MM.1S (cell line): ENCODE data around the gene TMEM108.

Source experiments
- DNase-seq: peaks from one replicate; pipeline ENCODE4 v3.0.0-alpha.2; 2015
- H2AFZ ChIP-seq: fragments of 300-600 bp; sonication (generic); 2 replicates; pipeline ENCODE4 v1.6.0; 2016; ENCODE audit warnings: antibody characterized with exemption, low read length
- H3F3A ChIP-seq: fragments of 300-600 bp; sonication (generic); 2 replicates; pipeline ENCODE4 v1.6.1; 2016; ENCODE audit warnings: mild to moderate bottlenecking, antibody characterized with exemption, low read length, moderate library complexity, mixed read lengths; ENCODE audit not compliant: insufficient read depth
- H3K27ac ChIP-seq: fragments of 300-600 bp; sonication (generic); 2 replicates; pipeline ENCODE4 v1.5.1; 2016; ENCODE audit warnings: mild to moderate bottlenecking, low read length
- H3K27me3 ChIP-seq: fragments of 300-600 bp; sonication (generic); replicated peaks from 2 replicates; pipeline ENCODE4 v1.6.0; 2016; ENCODE audit warnings: low read length; ENCODE audit not compliant: insufficient read depth
- H3K36me3 ChIP-seq: fragments of 300-600 bp; sonication (generic); replicated peaks from 2 replicates; pipeline ENCODE4 v1.6.1; 2016; ENCODE audit warnings: mild to moderate bottlenecking, low read length, mixed read lengths; ENCODE audit not compliant: insufficient read depth
- H3K4me1 ChIP-seq: fragments of 300-600 bp; sonication (generic); 2 replicates; pipeline ENCODE4 v1.6.1; 2016; ENCODE audit warnings: low read length, mixed read lengths
- H3K4me2 ChIP-seq: fragments of 300-600 bp; sonication (generic); 2 replicates; pipeline ENCODE4 v1.6.0; 2016; ENCODE audit warnings: low read depth, low read length
- H3K4me3 ChIP-seq: fragments of 300-600 bp; sonication (generic); 2 replicates; pipeline ENCODE4 v1.5.1; 2016; ENCODE audit warnings: low read length, mixed read lengths
- H3K79me2 ChIP-seq: fragments of 300-600 bp; sonication (generic); 2 replicates; pipeline ENCODE4 v1.6.1; 2016; ENCODE audit warnings: mixed run types, low read length, mixed read lengths
- H3K9ac ChIP-seq: fragments of 300-600 bp; sonication (generic); 2 replicates; pipeline ENCODE4 v1.6.1; 2016; ENCODE audit warnings: low read length, mixed read lengths
- H3K9me2 ChIP-seq: fragments of 300-600 bp; sonication (generic); replicated peaks from 2 replicates; pipeline ENCODE4 v1.6.1; 2016; ENCODE audit warnings: mild to moderate bottlenecking, low read length, mixed read lengths; ENCODE audit not compliant: insufficient read depth
- H3K9me3 ChIP-seq: fragments of 300-600 bp; sonication (generic); replicated peaks from 2 replicates; pipeline ENCODE4 v1.6.1; 2016; ENCODE audit warnings: mild to moderate bottlenecking, low read length, mixed read lengths; ENCODE audit not compliant: insufficient read depth
- H4K20me1 ChIP-seq: fragments of 300-600 bp; sonication (generic); 2 replicates; pipeline ENCODE4 v1.6.1; 2016; ENCODE audit warnings: mild to moderate bottlenecking, low read length, moderate library complexity, mixed read lengths; ENCODE audit not compliant: insufficient read depth
- CTCF ChIP-seq: fragments of 300-600 bp; sonication (generic); IDR thresholded peaks from 2 replicates; pipeline ENCODE4 v1.5.1; 2016; ENCODE audit warnings: antibody characterized with exemption, low read length, mixed read lengths
- EZH2 ChIP-seq: fragments of 300-600 bp; sonication (generic); optimal IDR thresholded peaks from 2 replicates; pipeline ENCODE3; 2017; ENCODE audit warnings: low read depth, mild to moderate bottlenecking, antibody characterized with exemption, low read length, mixed read lengths
- EZH2phosphoT487 ChIP-seq: fragments of 300-600 bp; sonication (generic); IDR thresholded peaks from 2 replicates; pipeline ENCODE4 v1.6.1; 2018; ENCODE audit warnings: antibody characterized with exemption, low read length

Gene TMEM108

DNA sequence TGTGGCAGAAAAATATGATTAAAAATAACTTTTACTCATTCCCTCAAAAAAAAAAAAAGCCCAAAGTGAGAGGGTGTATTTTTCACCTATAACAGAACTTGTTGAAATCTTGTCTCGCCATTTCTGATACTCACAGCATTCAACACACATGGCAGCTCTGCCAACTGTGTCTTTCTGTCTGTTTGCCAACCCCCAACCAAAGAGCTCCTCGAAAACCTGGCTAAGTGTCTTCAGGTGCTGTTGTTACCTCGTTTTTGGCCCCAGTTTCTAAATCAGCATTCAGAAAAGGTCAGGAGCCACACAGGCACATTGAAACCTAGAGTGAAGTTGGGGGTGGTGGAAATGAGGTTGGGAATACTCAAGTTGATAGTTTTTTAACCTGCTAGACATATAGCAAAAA lies 123.5 kb downstream of the TMEM108 start:
- H4K20me1 ChIP-seq: no peaks in the 10 kb centered on the region
- no peak for TF ChIP-seq EZH2phosphoT487
- TF ChIP-seq CTCF: no peak
- no peak for TF ChIP-seq EZH2
- H3K79me2 ChIP-seq: no peaks in the 10 kb centered on the region
- DNase-seq: no peak
- no peak overlapping the region for H3K4me2 ChIP-seq
- H3K9ac ChIP-seq: no peak overlapping the region
- no peaks in the 10 kb centered on the region for H3K9me3 ChIP-seq
- no peak overlapping the region for H3K27ac ChIP-seq
- H3K9me2 ChIP-seq: no peaks in the 10 kb centered on the region
- H3F3A ChIP-seq: no peaks in the 10 kb centered on the region
- no peak overlapping the region for H2AFZ ChIP-seq
- no peaks in the 10 kb centered on the region for H3K27me3 ChIP-seq
- peaks cover 6% of the 10 kb centered on the region; the same call in 1 of the 2 replicates for H3K4me1 ChIP-seq
- H3K4me3 ChIP-seq: no peak overlapping the region
- H3K36me3 ChIP-seq: no peaks in the 10 kb centered on the region

GRCh38 chr3:133162265-133162664 lies 124.1 kb downstream of the TMEM108 start:
- H3K9me3 ChIP-seq: no peaks in the 10 kb centered on the region
- no peaks in the 10 kb centered on the region for H3K79me2 ChIP-seq
- DNase-seq: no peak
- H3K27ac ChIP-seq: no peak overlapping the region
- H3K9me2 ChIP-seq: no peaks in the 10 kb centered on the region
- H3F3A ChIP-seq: no peaks in the 10 kb centered on the region
- no peak overlapping the region for H3K4me3 ChIP-seq
- H3K36me3 ChIP-seq: no peaks in the 10 kb centered on the region
- no peak overlapping the region for H2AFZ ChIP-seq
- H3K27me3 ChIP-seq: no peaks in the 10 kb centered on the region
- H4K20me1 ChIP-seq: no peaks in the 10 kb centered on the region
- no peak overlapping the region for H3K4me2 ChIP-seq
- peaks cover 6% of the 10 kb centered on the region; the same call in 1 of the 2 replicates for H3K4me1 ChIP-seq
- TF ChIP-seq EZH2phosphoT487 (no peak), CTCF (no peak), EZH2 (no peak)
- H3K9ac ChIP-seq: no peak overlapping the region

DNA sequence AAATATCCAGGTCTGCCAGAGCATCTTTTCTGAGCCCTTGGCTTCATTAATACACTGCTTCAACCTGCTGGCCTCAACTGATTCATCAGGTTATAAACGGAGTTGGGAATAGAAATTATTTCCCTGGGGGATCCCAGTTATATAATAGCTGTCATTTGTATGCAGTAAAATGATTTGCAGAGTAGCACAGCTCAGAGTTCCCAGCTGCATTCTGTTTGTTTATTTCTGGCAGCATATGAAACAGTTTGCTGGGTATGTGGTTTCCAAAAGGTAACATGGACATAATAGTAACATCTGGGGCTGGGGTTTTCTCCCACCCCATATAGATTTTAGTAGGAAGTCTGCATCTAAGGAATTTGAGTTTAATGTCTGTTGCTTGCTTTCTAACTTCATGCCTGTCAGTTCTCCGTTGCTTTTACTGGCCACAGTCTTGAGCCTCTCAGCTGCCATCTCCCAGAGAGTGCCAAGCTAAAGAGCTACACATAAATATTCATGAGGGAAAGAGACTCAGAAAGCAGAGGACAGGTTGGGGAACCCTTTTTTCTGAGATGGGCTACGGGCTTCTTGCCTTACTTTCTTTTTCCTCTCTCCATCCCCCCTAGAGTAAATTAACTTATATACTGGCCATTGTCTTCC lies 124.6 kb downstream of the TMEM108 start:
- no peaks in the 10 kb centered on the region for H3F3A ChIP-seq
- H3K36me3 ChIP-seq: no peaks in the 10 kb centered on the region
- H3K9ac ChIP-seq: no peak overlapping the region
- H3K9me3 ChIP-seq: no peaks in the 10 kb centered on the region
- no peak overlapping the region for H3K27ac ChIP-seq
- H3K4me1 ChIP-seq: peaks cover 6% of the 10 kb centered on the region; the same call in 1 of the 2 replicates
- H4K20me1 ChIP-seq: no peaks in the 10 kb centered on the region
- no peaks in the 10 kb centered on the region for H3K79me2 ChIP-seq
- H3K27me3 ChIP-seq: no peaks in the 10 kb centered on the region
- H2AFZ ChIP-seq: no peak overlapping the region
- 0 out of 2 replicates have a peak overlapping the region, but pooled peaks have one; percentile 5 for H3K4me2 ChIP-seq
- H3K9me2 ChIP-seq: no peaks in the 10 kb centered on the region
- peak; percentile 12 for DNase-seq
- no peak overlapping the region for H3K4me3 ChIP-seq
- no peak for TF ChIP-seq CTCF
- TF ChIP-seq EZH2phosphoT487: no peak
